ENCODE measurements around the gene HOXB5.

GRCh38 chr17:48611681-48612455, 18.3 kb upstream of the HOXB5 start:
- TF ChIP-seq CTCF (conservative IDR thresholded peaks at IDR 0.05; ENCODE audit: low read depth, low read length), result no peak
- TF ChIP-seq EZH2phosphoT487 (IDR thresholded peaks at IDR 0.05; ENCODE audit: borderline replicate concordance, low read length), result no peak

All from PC-3 (cell line).